Glutamatergic neuron (in vitro differentiated cells): Measurements from ENCODE around the gene CCDC141. TPM values are rescaled to one million over a fixed set of nuclear protein-coding genes. Genes with fewer than 3 reads are reported as not detected.

Source experiments
- DNase-seq: peaks from one replicate; pipeline ENCODE4 v3.0.0; 2022
- H3K27ac Mint-ChIP-seq: one replicate; pipeline ENCODE4 v1.8.0; 2020; ENCODE audit warnings: mild to moderate bottlenecking, mixed read lengths, inconsistent platforms; ENCODE audit not compliant: unreplicated experiment
- H3K27me3 Mint-ChIP-seq: one replicate; pipeline ENCODE4 v1.8.0; 2020; ENCODE audit warnings: mild to moderate bottlenecking, moderate library complexity, mixed read lengths, inconsistent platforms; ENCODE audit not compliant: unreplicated experiment
- H3K36me3 Mint-ChIP-seq: one replicate; pipeline ENCODE4 v1.8.0; 2020; ENCODE audit warnings: mild to moderate bottlenecking, mixed read lengths, inconsistent platforms; ENCODE audit not compliant: unreplicated experiment
- H3K4me1 Mint-ChIP-seq: one replicate; pipeline ENCODE4 v1.8.0; 2020; ENCODE audit warnings: mild to moderate bottlenecking, low read depth, mixed read lengths, inconsistent platforms; ENCODE audit not compliant: unreplicated experiment
- H3K4me3 Mint-ChIP-seq: one replicate; pipeline ENCODE4 v1.8.0; 2020; ENCODE audit warnings: mild to moderate bottlenecking, mixed read lengths, inconsistent platforms; ENCODE audit not compliant: unreplicated experiment
- H3K9me3 Mint-ChIP-seq: one replicate; pipeline ENCODE4 v1.8.0; 2020; ENCODE audit warnings: mild to moderate bottlenecking, moderate library complexity, mixed read lengths, inconsistent platforms; ENCODE audit not compliant: unreplicated experiment
- total RNA-seq: library from RNA; stranded (reverse); fragmentation: NEBNext Ultra II Directional; extraction: Animal tissue kit (Norgen Biotek cat#: 25700); gene quantifications from one replicate; pipeline ENCODE4 v1.2.1, GENCODE V29; 2021; ENCODE audit not compliant: unreplicated experiment
- TF ChIP-seq, protein P1 (sequence below): fragments of 200-600 bp; sonication (generic); IDR thresholded peaks from one replicate; pipeline ENCODE4 v1.5.0; 2021; ENCODE audit not compliant: partially characterized antibody, unreplicated experiment

Gene CCDC141
- total RNA-seq, 1 donor from 2014 or later = 0.51 TPM

DNA sequence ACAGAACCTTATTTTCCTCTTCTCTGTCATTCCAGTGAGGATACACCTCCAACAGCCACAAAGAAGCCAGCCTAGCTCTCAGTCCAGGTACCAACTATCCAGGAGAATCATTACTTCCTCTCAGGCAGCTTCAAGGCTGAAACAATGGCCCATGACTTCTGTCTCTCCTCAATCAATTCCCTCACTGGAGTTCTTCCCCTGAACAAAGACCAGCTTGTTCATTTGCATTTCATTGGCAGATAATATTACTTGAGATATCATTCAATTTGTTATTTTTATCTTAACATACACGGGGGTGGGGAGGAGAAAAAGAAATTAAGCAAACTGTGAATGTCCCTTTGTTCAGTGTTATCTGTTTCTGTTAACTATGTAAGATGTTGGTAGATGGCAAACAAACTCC lies 44.0 kb downstream of the CCDC141 start:
- H3K4me1 Mint-ChIP-seq = no peaks in the 10 kb centered on the region
- H3K9me3 Mint-ChIP-seq = no peaks in the 10 kb centered on the region
- no peak overlapping the region for H3K4me3 Mint-ChIP-seq
- peaks cover 1% of the 10 kb centered on the region for H3K27me3 Mint-ChIP-seq
- DNase-seq = no peak
- H3K27ac Mint-ChIP-seq = no peak overlapping the region
- TF ChIP-seq, protein P1, sequence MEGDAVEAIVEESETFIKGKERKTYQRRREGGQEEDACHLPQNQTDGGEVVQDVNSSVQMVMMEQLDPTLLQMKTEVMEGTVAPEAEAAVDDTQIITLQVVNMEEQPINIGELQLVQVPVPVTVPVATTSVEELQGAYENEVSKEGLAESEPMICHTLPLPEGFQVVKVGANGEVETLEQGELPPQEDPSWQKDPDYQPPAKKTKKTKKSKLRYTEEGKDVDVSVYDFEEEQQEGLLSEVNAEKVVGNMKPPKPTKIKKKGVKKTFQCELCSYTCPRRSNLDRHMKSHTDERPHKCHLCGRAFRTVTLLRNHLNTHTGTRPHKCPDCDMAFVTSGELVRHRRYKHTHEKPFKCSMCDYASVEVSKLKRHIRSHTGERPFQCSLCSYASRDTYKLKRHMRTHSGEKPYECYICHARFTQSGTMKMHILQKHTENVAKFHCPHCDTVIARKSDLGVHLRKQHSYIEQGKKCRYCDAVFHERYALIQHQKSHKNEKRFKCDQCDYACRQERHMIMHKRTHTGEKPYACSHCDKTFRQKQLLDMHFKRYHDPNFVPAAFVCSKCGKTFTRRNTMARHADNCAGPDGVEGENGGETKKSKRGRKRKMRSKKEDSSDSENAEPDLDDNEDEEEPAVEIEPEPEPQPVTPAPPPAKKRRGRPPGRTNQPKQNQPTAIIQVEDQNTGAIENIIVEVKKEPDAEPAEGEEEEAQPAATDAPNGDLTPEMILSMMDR = no peak
- H3K36me3 Mint-ChIP-seq = no peaks in the 10 kb centered on the region

DNA sequence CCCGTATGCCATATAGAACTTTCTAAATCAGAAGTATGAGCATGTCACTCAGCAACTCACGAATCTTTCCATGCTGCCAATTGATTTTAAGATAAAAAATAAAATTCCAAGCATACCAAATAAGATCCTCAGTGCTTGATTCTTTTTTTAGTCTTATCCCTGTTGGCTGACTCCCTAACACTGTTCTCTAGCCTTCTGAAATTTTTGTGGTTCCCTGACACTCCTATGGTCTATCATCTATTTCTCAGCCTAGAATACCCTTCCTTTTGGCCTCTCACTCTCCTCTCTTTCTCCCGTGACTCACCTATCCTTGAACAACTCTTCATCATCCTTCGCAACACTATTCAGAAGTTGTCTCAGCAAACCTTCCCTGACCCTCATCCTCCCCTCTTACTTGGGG lies 50.5 kb downstream of the CCDC141 start:
- peaks cover 5% of the 10 kb centered on the region for H3K36me3 Mint-ChIP-seq
- H3K4me1 Mint-ChIP-seq = no peaks in the 10 kb centered on the region
- no peaks in the 10 kb centered on the region for H3K27me3 Mint-ChIP-seq
- DNase-seq = no peak
- peaks cover 4% of the 10 kb centered on the region for H3K9me3 Mint-ChIP-seq
- H3K27ac Mint-ChIP-seq = no peak overlapping the region
- no peak overlapping the region for H3K4me3 Mint-ChIP-seq
- TF ChIP-seq, protein P1 = no peak

DNA sequence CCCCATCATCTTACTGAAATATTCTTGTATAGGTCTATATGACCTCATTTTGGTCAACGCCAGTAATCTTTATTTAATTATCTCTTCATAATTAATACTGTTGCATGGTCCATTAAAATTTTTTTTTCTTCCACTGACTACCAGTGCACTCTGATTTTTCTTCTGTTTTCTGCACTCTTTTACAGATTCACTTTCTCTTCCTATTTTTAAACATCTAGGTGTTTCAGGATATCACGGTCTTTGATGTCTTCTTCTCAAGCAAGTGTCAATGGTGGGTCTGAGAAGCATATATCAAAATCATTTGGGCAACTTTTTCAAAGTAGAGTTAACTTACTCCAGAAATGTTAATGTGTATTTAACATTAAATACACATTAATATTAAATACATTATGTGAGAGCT lies 51.4 kb downstream of the CCDC141 start:
- Mint-ChIP-seq H3K9me3 (peaks cover 4% of the 10 kb centered on the region), H3K36me3 (peaks cover 5% of the 10 kb centered on the region), H3K4me1 (no peaks in the 10 kb centered on the region), H3K4me3 (no peak overlapping the region), H3K27me3 (no peaks in the 10 kb centered on the region), H3K27ac (no peak overlapping the region)
- TF ChIP-seq, protein P1 = no peak
- no peak for DNase-seq

DNA sequence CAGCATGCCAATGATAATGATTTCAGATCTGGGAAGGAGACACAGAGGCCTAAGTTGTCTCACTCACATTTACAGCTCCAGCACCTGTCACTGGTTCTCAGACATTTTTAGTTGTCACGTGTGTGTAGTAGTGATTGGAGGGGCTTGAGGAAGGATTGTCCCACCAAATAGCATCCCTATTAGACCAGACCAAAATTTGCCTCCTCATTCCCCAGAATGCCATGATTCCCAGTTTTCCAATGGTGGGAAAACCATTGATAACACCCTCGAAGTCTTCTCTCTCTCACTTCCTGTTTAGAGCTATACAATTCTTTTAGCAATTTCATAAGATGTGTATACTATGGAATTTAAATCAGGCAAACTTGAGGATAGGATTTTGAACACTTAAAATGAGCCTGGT lies 52.5 kb downstream of the CCDC141 start:
- H3K27ac Mint-ChIP-seq = no peak overlapping the region
- no peak overlapping the region for H3K4me3 Mint-ChIP-seq
- peaks cover 2% of the 10 kb centered on the region for H3K27me3 Mint-ChIP-seq
- H3K4me1 Mint-ChIP-seq = no peaks in the 10 kb centered on the region
- no peak for DNase-seq
- H3K9me3 Mint-ChIP-seq = peaks cover 4% of the 10 kb centered on the region
- peaks cover 5% of the 10 kb centered on the region for H3K36me3 Mint-ChIP-seq
- TF ChIP-seq, protein P1 = no peak

DNA sequence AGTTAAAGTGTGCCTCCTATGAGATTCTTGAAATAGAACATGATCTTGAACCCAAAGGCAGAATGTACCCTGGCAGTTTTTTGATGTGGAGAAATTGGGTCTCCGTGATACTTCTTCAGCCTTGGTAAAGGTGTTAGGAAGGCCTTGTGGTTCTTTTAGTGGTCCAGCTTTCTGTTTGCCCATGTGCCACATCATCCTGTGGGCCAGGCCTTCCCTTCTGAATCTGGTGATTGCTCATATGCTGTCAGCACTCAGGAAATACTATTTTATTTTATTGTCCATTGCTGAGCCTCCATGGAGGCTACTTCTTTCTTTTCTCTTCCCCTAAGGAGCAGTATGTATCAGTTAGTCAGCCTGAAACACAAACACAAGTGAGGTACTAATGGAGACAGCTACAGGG lies 52.9 kb downstream of the CCDC141 start:
- DNase-seq = no peak
- Mint-ChIP-seq H3K36me3 (peaks cover 5% of the 10 kb centered on the region), H3K9me3 (peaks cover 4% of the 10 kb centered on the region), H3K4me1 (no peaks in the 10 kb centered on the region), H3K4me3 (no peak overlapping the region), H3K27ac (no peak overlapping the region), H3K27me3 (peaks cover 2% of the 10 kb centered on the region)
- TF ChIP-seq, protein P1 = no peak
